Adrenal gland (tissue), 12 donors: Measurements from ENCODE around the gene MDGA2. TPM values are rescaled to one million over a fixed set of nuclear protein-coding genes. Genes with fewer than 3 reads are reported as not detected.
"Not testable (repeated sequence)": the region's sequence is repeated elsewhere in the genome, so short reads cannot be mapped to it uniquely, and the experiment has no call there.

Experiments used
- DNase-seq, 7 donors: peaks; one replicate each; pipeline ENCODE4 v3.0.0-alpha.2; 2019 to 2020
- H3K27ac ChIP-seq, 5 donors: fragments of 200-600 bp; sonication (generic) in 4 of 5; 1 replicate in 3 of 5; 2 replicates in 2 of 5; pipeline versions ENCODE4 v1.5.1 to v1.8.0; 2016 to 2020; ENCODE audit warnings: mild to moderate bottlenecking in 1 of 5
- H3K27me3 ChIP-seq: fragments of 200-600 bp; 2 replicates; pipeline ENCODE4 v1.8.0; 2021
- H3K36me3 ChIP-seq, 2 donors: fragments of 200-600 bp; replicated peaks in 1 of 2; 1 replicate in 1 of 2; 2 replicates in 1 of 2; pipeline versions ENCODE4 v1.5.1 to v1.8.0; 2018 to 2022
- H3K4me1 ChIP-seq, 2 donors: fragments of 200-600 bp; replicated peaks in 1 of 2; 1 replicate in 1 of 2; 2 replicates in 1 of 2; pipeline versions ENCODE4 v1.5.1 to v1.8.0; 2018 to 2021
- H3K4me3 ChIP-seq, 4 donors: fragments of 200-600 bp; sonication (generic) in 3 of 4; one replicate each; pipeline ENCODE4 v1.5.1; 2016 to 2018
- H3K9me3 ChIP-seq, 3 donors: fragments of 200-600 bp; sonication (generic) in 1 of 3; replicated peaks in 1 of 3; 1 replicate in 2 of 3; 2 replicates in 1 of 3; pipeline versions ENCODE4 v1.5.1 to v1.8.0; 2016 to 2021
- CTCF ChIP-seq, 6 experiments: fragments of 450-650 bp in 4 of 6; fragments of 200-600 bp in 2 of 6; sonication (generic) in 1 of 6; IDR thresholded peaks; 1 replicate in 5 of 6; 2 replicates in 1 of 6; pipeline versions ENCODE4 v1.5.1 to v1.8.0; 2016 to 2021; ENCODE audit warnings: antibody characterized with exemption in 6 of 6, mild to moderate bottlenecking in 2 of 6, moderate library complexity in 1 of 6
- POLR2A ChIP-seq, 2 donors: fragments of 450-650 bp; IDR thresholded peaks; one replicate each; pipeline ENCODE4 v1.6.1; 2017; ENCODE audit warnings: antibody characterized with exemption in 2 of 2, mild to moderate bottlenecking in 2 of 2, moderate library complexity in 1 of 2
- WGBS, 4 donors: extraction: QIAGEN DNeasy Blood & Tissue Kit in 2 of 4; methylation state at CpG; one replicate each; pipeline versions ENCODE4 v1.1.5 to v1.1.7; 2013 to 2017; 5-methylcytosine and 5-hydroxymethylcytosine counted together
- intact Hi-C, 2 donors: fragments of 100-400 bp; cut with DNase I; formaldehyde crosslinking; loops; one replicate each; pipeline versions ENCODE4 v1.14.1 to v1.15.0; 2022 to 2023
- polyA plus RNA-seq, 3 donors: library from polyadenylated mRNA; stranded (reverse); fragments of 200-250 nt in 2 of 3; fragments of 350-450 nt in 1 of 3; fragmentation: Illumina TruSeq in 1 of 3; extraction: RNeasy Lipid Tissue Mini Kit (QIAGEN cat#74804) in 1 of 3; gene quantifications; one replicate each; pipeline ENCODE4 v1.2.3, GENCODE V29; 2013 to 2014
- total RNA-seq, 9 donors: library from RNA; depleted of rRNA in 4 of 9; stranded (reverse); fragments of >200 nt in 4 of 9; fragments of 120-200 nt in 1 of 9; fragmentation: NEBNext Ultra II Directional in 1 of 9; extraction: Animal tissue kit (Norgen Biotek cat#: 25700) in 1 of 9; gene quantifications; one replicate each; pipeline versions ENCODE4 v1.1.0 to v1.2.4, GENCODE V29; 2013 to 2023
- donor health status: healthy with polysubstance abuse.
- donor health status: Bipolar disorder and iron deficiency.
- donor health status: DM: yes; HTN: yes; CAD: no.
- donor health status: DM: no; HTN: no; CAD: no.
- donor health status: DM: no; HTN: no; CAD: no.
- donor health status: DM: yes; HTN: yes; CAD: no.

MDGA2 gene
- total and polyA plus RNA-seq, 12 donors, result 0.08 to 3.5 (median 0.34) TPM; not detected in 5

GRCh38 chr14:47200740-47201139, 474.7 kb downstream of the MDGA2 start:
- H3K36me3 ChIP-seq, result no peaks in the 10 kb centered on the region
- H3K4me3 ChIP-seq, result no peak overlapping the region
- H3K4me1 ChIP-seq, result no peaks in the 10 kb centered on the region
- H3K27me3 ChIP-seq, result no peaks in the 10 kb centered on the region
- intact Hi-C loops, result loop anchor here in 1 of 2 donors (10.0 kb wide), 1 partner anchor 156 kb away; no protein-coding TSS in a partner anchor
- no peak for DNase-seq
- peaks cover 0 to 5% (median 0%) of the 10 kb centered on the region in 3 donors for H3K9me3 ChIP-seq
- 88 to 98% (median 94%) methylated on average over 12 to 18 of the region's 18 CpGs for WGBS, 4 donors
- no peak overlapping the region for H3K27ac ChIP-seq
- no peak for TF ChIP-seq POLR2A (IDR thresholded peaks at IDR 0.05)
- TF ChIP-seq CTCF (IDR thresholded peaks at IDR 0.05), result no peak

- WGBS, 4 donors, result 53 to 80% (median 74%) methylated on average over 1 of the region's 1 CpG
- intact Hi-C loops, result no loop called here
- Histone ChIP-seq H3K36me3 (no peaks in the 10 kb centered on the region), H3K4me1 (no peaks in the 10 kb centered on the region), H3K27ac (no peak overlapping the region), H3K9me3 (peaks cover 0 to 5% (median 0%) of the 10 kb centered on the region in 3 donors), H3K4me3 (no peak overlapping the region), H3K27me3 (no peaks in the 10 kb centered on the region)
- no peak for TF ChIP-seq CTCF (IDR thresholded peaks at IDR 0.05)
- no peak for TF ChIP-seq POLR2A (IDR thresholded peaks at IDR 0.05)
- DNase-seq, result no peak
Measured at GRCh38 chr14:47195582-47195981, 479.8 kb downstream of the MDGA2 start.

- TF ChIP-seq POLR2A (IDR thresholded peaks at IDR 0.05) (no peak), CTCF (IDR thresholded peaks at IDR 0.05) (no peak)
- H3K27me3 ChIP-seq, result no peaks in the 10 kb centered on the region
- no peak for DNase-seq
- H3K4me1 ChIP-seq, result no peaks in the 10 kb centered on the region
- no peak overlapping the region for H3K4me3 ChIP-seq
- intact Hi-C loops, result no loop called here
- H3K36me3 ChIP-seq, result no peaks in the 10 kb centered on the region
- no peaks in the 10 kb centered on the region for H3K9me3 ChIP-seq
- WGBS, 4 donors, result 19 to 34% (median 25%) methylated on average over 1 of the region's 1 CpG
- H3K27ac ChIP-seq, result no peak overlapping the region
Measured at GRCh38 chr14:47194055-47194454, 481.4 kb downstream of the MDGA2 start.

- H3K4me1 ChIP-seq, H3K27me3 ChIP-seq, intact Hi-C loops, H3K27ac ChIP-seq, H3K9me3 ChIP-seq, H3K4me3 ChIP-seq, H3K36me3 ChIP-seq, DNase-seq: not testable (repeated sequence)
- whole genome bisulfite sequencing, 4 donors, result 88 to 94% (median 88%) methylated on average over 7 of the region's 7 CpGs
Measured at GRCh38 chr14:47192203-47192602, 483.2 kb downstream of the MDGA2 start.

- TF ChIP-seq POLR2A (IDR thresholded peaks at IDR 0.05) (no peak), CTCF (IDR thresholded peaks at IDR 0.05) (no peak)
- Histone ChIP-seq H3K36me3 (no peaks in the 10 kb centered on the region), H3K4me3 (no peak overlapping the region), H3K9me3 (peaks cover 0 to 10% (median 0%) of the 10 kb centered on the region in 3 donors), H3K4me1 (no peaks in the 10 kb centered on the region), H3K27me3 (no peaks in the 10 kb centered on the region), H3K27ac (no peak overlapping the region)
- intact Hi-C loops, result no loop called here
- DNase-seq, result no peak
- 91 to 96% (median 93%) methylated on average over 2 of the region's 2 CpGs for WGBS, 4 donors
Measured at GRCh38 chr14:47191700-47192099, 483.7 kb downstream of the MDGA2 start.
